H9 (cell line): ENCODE data around the gene ARHGDIA. TPM values are rescaled to one million over a fixed set of nuclear protein-coding genes. Genes with fewer than 3 reads are reported as not detected.

Experiments used
- DNase-seq: peaks from one replicate; pipeline ENCODE4 v3.0.0-alpha.2; 2017
- H2AFZ ChIP-seq: one replicate; pipeline ENCODE4 v1.6.1; 2013; ENCODE audit warnings: mild to moderate bottlenecking, low read length, control low read depth, moderate library complexity
- H2AK5ac ChIP-seq: 2 replicates; pipeline ENCODE4 v1.6.1; 2013; ENCODE audit warnings: low read length, control low read depth, mixed read lengths; ENCODE audit not compliant: insufficient read length
- H2BK120ac ChIP-seq: one replicate; pipeline ENCODE4 v1.6.1; 2013; ENCODE audit warnings: low read depth, mild to moderate bottlenecking, low read length, control low read depth, inconsistent platforms; ENCODE audit not compliant: poor library complexity, severe bottlenecking
- H2BK12ac ChIP-seq: 2 replicates; pipeline ENCODE4 v1.6.1; 2013; ENCODE audit warnings: low read length, control low read depth, mixed read lengths, low read depth; ENCODE audit not compliant: insufficient read length
- H2BK15ac ChIP-seq: 2 replicates; pipeline ENCODE4 v1.6.1; 2013; ENCODE audit warnings: low read depth, low read length, control low read depth
- H2BK20ac ChIP-seq: one replicate; pipeline ENCODE4 v1.6.1; 2013; ENCODE audit warnings: low read depth, mild to moderate bottlenecking, low read length, control low read depth, inconsistent platforms; ENCODE audit not compliant: poor library complexity, severe bottlenecking
- H2BK5ac ChIP-seq: 2 replicates; pipeline ENCODE4 v1.6.1; 2013; ENCODE audit warnings: low read length, control low read depth, mixed read lengths; ENCODE audit not compliant: insufficient read length
- H3K14ac ChIP-seq: 2 replicates; pipeline ENCODE4 v1.6.1; 2013; ENCODE audit warnings: low read length, control low read depth; ENCODE audit not compliant: insufficient read depth
- H3K18ac ChIP-seq: 2 replicates; pipeline ENCODE4 v1.6.1; 2013; ENCODE audit warnings: low read depth, mild to moderate bottlenecking, mixed read lengths, low read length, control low read depth; ENCODE audit not compliant: insufficient read length
- H3K23ac ChIP-seq: 2 replicates; pipeline ENCODE4 v1.6.1; 2013; ENCODE audit warnings: low read length, control low read depth, mixed read lengths, low read depth; ENCODE audit not compliant: insufficient read length
- H3K23me2 ChIP-seq: 2 replicates; pipeline ENCODE4 v1.6.1; 2013; ENCODE audit warnings: low read depth, mild to moderate bottlenecking, mixed read lengths, low read length, control low read depth; ENCODE audit not compliant: insufficient read length, poor library complexity, severe bottlenecking
- H3K27ac ChIP-seq: 2 replicates; pipeline ENCODE4 v1.5.1; 2013; ENCODE audit warnings: low read length, control low read depth, mixed read lengths, low read depth; ENCODE audit not compliant: insufficient read length
- H3K27me3 ChIP-seq: 2 replicates; pipeline ENCODE4 v1.6.1; 2013; ENCODE audit warnings: low read length, control low read depth, inconsistent platforms; ENCODE audit not compliant: insufficient read depth
- H3K4ac ChIP-seq: 2 replicates; pipeline ENCODE4 v1.6.1; 2013; ENCODE audit warnings: low read depth, mild to moderate bottlenecking, control low read depth, inconsistent platforms, low read length, moderate library complexity
- H3K4me1 ChIP-seq: 2 replicates; pipeline ENCODE4 v1.6.1; 2013; ENCODE audit warnings: low read length, control low read depth, inconsistent platforms; ENCODE audit not compliant: insufficient read depth
- H3K4me2 ChIP-seq: 2 replicates; pipeline ENCODE4 v1.6.1; 2013; ENCODE audit warnings: low read length, control low read depth, mixed read lengths; ENCODE audit not compliant: insufficient read length, insufficient read depth
- H3K56ac ChIP-seq: 2 replicates; pipeline ENCODE4 v1.6.1; 2013; ENCODE audit warnings: low read depth, mild to moderate bottlenecking, mixed read lengths, low read length, control low read depth; ENCODE audit not compliant: insufficient read length
- H3K79me1 ChIP-seq: 2 replicates; pipeline ENCODE4 v1.6.1; 2013; ENCODE audit warnings: low read depth, mild to moderate bottlenecking, moderate library complexity, low read length, control low read depth, inconsistent platforms; ENCODE audit not compliant: insufficient read depth, poor library complexity, severe bottlenecking
- H3K79me2 ChIP-seq: 2 replicates; pipeline ENCODE4 v1.6.1; 2013; ENCODE audit warnings: low read length, control low read depth, inconsistent platforms; ENCODE audit not compliant: insufficient read depth
- H3K9ac ChIP-seq: 2 replicates; pipeline ENCODE4 v1.6.1; 2013; ENCODE audit warnings: low read length, control low read depth, mixed read lengths; ENCODE audit not compliant: insufficient read length; ENCODE audit errors: extremely low read depth
- H3K9me3 ChIP-seq: one replicate; pipeline ENCODE4 v1.6.1; 2013; ENCODE audit warnings: low read depth, low read length, inconsistent platforms; ENCODE audit not compliant: control insufficient read depth
- H3T11ph ChIP-seq: one replicate; pipeline ENCODE4 v1.6.1; 2013; ENCODE audit warnings: mild to moderate bottlenecking, low read length, control low read depth, inconsistent platforms
- H4K20me1 ChIP-seq: one replicate; pipeline ENCODE4 v1.6.1; 2013; ENCODE audit not compliant: control insufficient read depth, insufficient read length, insufficient read depth
- H4K5ac ChIP-seq: 2 replicates; pipeline ENCODE4 v1.6.1; 2013; ENCODE audit warnings: low read depth, mild to moderate bottlenecking, mixed read lengths, low read length, control low read depth; ENCODE audit not compliant: insufficient read length
- H4K8ac ChIP-seq: replicated peaks from 2 replicates; pipeline ENCODE4 v1.6.1; 2013; ENCODE audit warnings: low read length, control low read depth, mixed read lengths, low read depth; ENCODE audit not compliant: insufficient read length
- H4K91ac ChIP-seq: 2 replicates; pipeline ENCODE4 v1.6.1; 2013; ENCODE audit warnings: low read depth, mild to moderate bottlenecking, moderate library complexity, mixed read lengths, low read length, control low read depth; ENCODE audit not compliant: insufficient read length
- H3K27ac Mint-ChIP-seq, 3 experiments: 2 replicates in 2 of 3; 3 replicates in 1 of 3; pipeline ENCODE4 v1.8.0; 2020 to 2021; ENCODE audit warnings: mixed read lengths in 3 of 3, mild to moderate bottlenecking in 1 of 3, moderate library complexity in 1 of 3
- H3K27me3 Mint-ChIP-seq: 2 replicates; pipeline ENCODE4 v1.8.0; 2021; ENCODE audit warnings: low read depth, mild to moderate bottlenecking, moderate library complexity, mixed read lengths
- H3K36me3 Mint-ChIP-seq, 3 experiments: 2 replicates in 2 of 3; 3 replicates in 1 of 3; pipeline ENCODE4 v1.8.0; 2020 to 2021; ENCODE audit warnings: low read depth in 3 of 3, mixed read lengths in 3 of 3; ENCODE audit not compliant: insufficient read depth in 1 of 3
- H3K4me1 Mint-ChIP-seq, 2 experiments: 2 replicates each; pipeline ENCODE4 v1.8.0; 2020; ENCODE audit warnings: mixed read lengths in 2 of 2
- H3K4me3 Mint-ChIP-seq, 2 experiments: 2 replicates in 1 of 2; 3 replicates in 1 of 2; pipeline ENCODE4 v1.8.0; 2020 to 2021; ENCODE audit warnings: mild to moderate bottlenecking in 2 of 2, mixed read lengths in 2 of 2, moderate library complexity in 1 of 2
- H3K9me3 Mint-ChIP-seq, 2 experiments: 2 replicates in 1 of 2; 3 replicates in 1 of 2; pipeline ENCODE4 v1.8.0; 2020; ENCODE audit warnings: mild to moderate bottlenecking in 2 of 2, mixed read lengths in 2 of 2, moderate library complexity in 1 of 2
- WGBS: extraction: QIAGEN DNeasy Blood & Tissue Kit; methylation state at CpG from one replicate; pipeline ENCODE4 v1.1.7; 2013; ENCODE audit warnings: missing lambda C conversion rate, low lambda C conversion rate, mixed read lengths; ENCODE audit not compliant: insufficient read length; ENCODE audit errors: extremely low coverage; 5-methylcytosine and 5-hydroxymethylcytosine counted together
- total RNA-seq: library from RNA; stranded (reverse); gene quantifications from 2 replicates; pipeline ENCODE4 v1.2.1, GENCODE V29; 2021
- TF ChIP-seq, protein P1 (sequence below): fragments of 200-600 bp; sonication (generic); conservative IDR thresholded peaks from 3 replicates; pipeline ENCODE4 v1.8.0; 2021; ENCODE audit warnings: antibody characterized with exemption, mild to moderate bottlenecking

The ARHGDIA gene
- total RNA-seq, 1 experiment from 2014 or later, result 247 TPM

DNA sequence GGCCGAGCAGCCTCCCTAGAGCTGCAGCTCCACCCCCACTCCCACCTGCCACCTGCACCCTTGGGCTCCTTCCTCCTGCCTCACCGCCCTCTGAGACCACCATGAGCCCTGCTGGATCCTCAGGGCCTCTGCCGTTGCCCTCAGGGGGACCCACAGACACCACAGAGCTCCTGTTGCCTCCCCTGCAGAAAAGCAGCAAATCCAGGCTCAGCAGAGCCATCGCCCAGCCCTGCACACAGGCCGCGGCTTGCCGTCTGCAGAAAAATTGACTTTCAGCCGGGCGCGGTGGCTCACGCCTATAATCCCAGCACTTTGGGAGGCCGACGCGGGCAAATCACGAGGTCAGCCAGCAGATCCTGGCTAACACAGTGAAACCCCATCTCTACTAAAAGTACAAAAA, 29.3 kb downstream of the ARHGDIA start:
- TF ChIP-seq, protein P1, sequence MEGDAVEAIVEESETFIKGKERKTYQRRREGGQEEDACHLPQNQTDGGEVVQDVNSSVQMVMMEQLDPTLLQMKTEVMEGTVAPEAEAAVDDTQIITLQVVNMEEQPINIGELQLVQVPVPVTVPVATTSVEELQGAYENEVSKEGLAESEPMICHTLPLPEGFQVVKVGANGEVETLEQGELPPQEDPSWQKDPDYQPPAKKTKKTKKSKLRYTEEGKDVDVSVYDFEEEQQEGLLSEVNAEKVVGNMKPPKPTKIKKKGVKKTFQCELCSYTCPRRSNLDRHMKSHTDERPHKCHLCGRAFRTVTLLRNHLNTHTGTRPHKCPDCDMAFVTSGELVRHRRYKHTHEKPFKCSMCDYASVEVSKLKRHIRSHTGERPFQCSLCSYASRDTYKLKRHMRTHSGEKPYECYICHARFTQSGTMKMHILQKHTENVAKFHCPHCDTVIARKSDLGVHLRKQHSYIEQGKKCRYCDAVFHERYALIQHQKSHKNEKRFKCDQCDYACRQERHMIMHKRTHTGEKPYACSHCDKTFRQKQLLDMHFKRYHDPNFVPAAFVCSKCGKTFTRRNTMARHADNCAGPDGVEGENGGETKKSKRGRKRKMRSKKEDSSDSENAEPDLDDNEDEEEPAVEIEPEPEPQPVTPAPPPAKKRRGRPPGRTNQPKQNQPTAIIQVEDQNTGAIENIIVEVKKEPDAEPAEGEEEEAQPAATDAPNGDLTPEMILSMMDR, result no peak
- DNase-seq, result no peak
- Histone ChIP-seq H3K27ac (no peak overlapping the region), H2BK5ac (no peak overlapping the region), H3K79me1 (no peaks in the 10 kb centered on the region), H2AFZ (no peak overlapping the region), H3K4me2 (no peak overlapping the region), H3K9me3 (no peaks in the 10 kb centered on the region), H3K23me2 (no peaks in the 10 kb centered on the region), H3K79me2 (peaks cover 2% of the 10 kb centered on the region; the same call in 1 of the 2 replicates), H2BK15ac (no peak overlapping the region), H3K23ac (no peak overlapping the region), H3K4ac (no peak overlapping the region), H4K5ac (no peak overlapping the region), H3K56ac (no peak overlapping the region), H3T11ph (no peak overlapping the region), H3K18ac (no peak overlapping the region), H2BK120ac (no peak overlapping the region), H4K91ac (no peak overlapping the region), H3K4me1 (no peaks in the 10 kb centered on the region), H2BK20ac (no peak overlapping the region), H2AK5ac (no peak overlapping the region), H2BK12ac (no peak overlapping the region), H3K27me3 (no peaks in the 10 kb centered on the region), H4K8ac (no peak overlapping the region), H4K20me1 (no peaks in the 10 kb centered on the region), H3K9ac (no peak overlapping the region), H3K14ac (no peak overlapping the region)
- H3K27me3 Mint-ChIP-seq, result no peaks in the 10 kb centered on the region
- peak overlapping the region; percentile 34 to 61 (median 48); a peak in 3 of 7 replicates for H3K27ac Mint-ChIP-seq
- H3K36me3 Mint-ChIP-seq, result peaks cover 15 to 41% (median 33%) of the 10 kb centered on the region in 3 experiments; a peak in 6 of 7 replicates
- H3K4me3 Mint-ChIP-seq, result no peak overlapping the region; a peak in 1 of 5 replicates
- no peaks in the 10 kb centered on the region for H3K9me3 Mint-ChIP-seq
- no CpG with 5 or more reads among the region's 15 CpGs for WGBS
- H3K4me1 Mint-ChIP-seq, result peaks cover 5 to 6% of the 10 kb centered on the region in 2 experiments; a peak in 3 of 4 replicates
